NCI-H2171 (cell line): ENCODE measurements around the gene ANTKMT.
A peak's percentile ranks its signal among the peaks of the same experiment; 100 is the strongest.
"Not testable (repeated sequence)": the region's sequence is repeated elsewhere in the genome, so short reads cannot be mapped to it uniquely, and the experiment has no call there.

Experiments used
- DNase-seq: peaks from one replicate; lab custom pipeline; 2025; lab: John Stamatoyannopoulos, UW

Gene ANTKMT

GRCh38 chr16:700684-701584 lies 20.0 kb upstream of the ANTKMT start:
- DNase-seq, result no peak

DNA sequence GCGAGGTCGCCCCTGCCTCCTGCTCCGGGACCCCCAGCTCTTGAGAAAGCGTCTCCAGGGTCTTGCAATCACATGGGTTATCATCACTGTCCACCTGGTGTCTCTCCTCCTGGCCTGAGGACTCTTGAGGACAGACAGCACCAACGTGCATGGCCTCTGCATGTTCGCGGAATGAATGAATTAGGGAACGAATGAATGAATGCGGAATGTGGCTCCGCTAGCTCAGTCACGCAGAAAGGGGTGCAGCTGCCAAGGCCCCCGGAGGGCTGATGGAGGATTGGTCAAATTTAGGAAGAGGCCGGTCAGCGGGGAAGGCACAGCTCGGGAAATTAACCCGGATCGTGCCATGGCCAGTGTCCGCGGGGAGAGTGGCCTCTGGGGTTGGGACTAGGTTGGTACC lies 18.6 kb upstream of the ANTKMT start:
- DNase-seq, result no peak

DNA sequence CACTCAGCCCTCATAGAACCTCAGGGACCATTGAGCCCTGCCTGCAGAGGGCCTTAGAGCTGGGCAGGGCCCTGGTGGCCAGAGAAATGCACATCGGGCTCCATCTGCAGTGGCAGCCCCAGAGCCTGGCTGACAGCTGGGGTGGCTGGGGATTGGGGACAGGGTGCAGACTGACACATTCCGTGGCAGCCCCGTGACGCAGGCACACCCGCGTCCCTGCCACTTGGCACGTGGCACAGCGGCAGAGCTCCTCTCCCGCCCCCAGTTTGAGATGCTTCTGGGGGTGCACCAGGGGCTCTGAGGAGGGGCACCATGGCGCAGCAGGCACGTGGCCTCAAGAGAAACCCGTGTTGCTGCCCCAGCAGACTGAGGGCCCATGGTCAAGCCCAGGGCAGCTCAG lies 17.5 kb upstream of the ANTKMT start:
- no peak for DNase-seq

DNA sequence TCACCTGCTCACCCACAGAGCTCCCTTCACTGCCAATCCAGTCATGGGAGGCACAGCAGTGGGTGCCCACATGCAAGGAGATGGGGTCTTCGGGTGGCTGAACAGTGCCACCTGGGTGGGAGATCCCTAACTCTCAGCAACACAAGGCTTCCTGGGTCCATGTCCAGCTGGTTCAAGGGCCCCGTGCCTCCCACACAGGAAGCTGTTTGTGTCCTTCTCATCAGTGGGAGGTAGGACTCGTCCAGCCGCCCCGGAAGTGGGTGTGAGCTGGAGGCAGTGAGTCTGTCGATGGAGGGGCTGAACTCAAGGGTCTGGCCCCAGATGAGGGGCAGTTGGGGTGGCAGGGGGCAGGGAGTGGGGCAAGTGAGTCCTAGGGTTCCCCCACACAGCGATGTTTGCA lies 16.9 kb upstream of the ANTKMT start:
- DNase-seq, result no peak

DNA sequence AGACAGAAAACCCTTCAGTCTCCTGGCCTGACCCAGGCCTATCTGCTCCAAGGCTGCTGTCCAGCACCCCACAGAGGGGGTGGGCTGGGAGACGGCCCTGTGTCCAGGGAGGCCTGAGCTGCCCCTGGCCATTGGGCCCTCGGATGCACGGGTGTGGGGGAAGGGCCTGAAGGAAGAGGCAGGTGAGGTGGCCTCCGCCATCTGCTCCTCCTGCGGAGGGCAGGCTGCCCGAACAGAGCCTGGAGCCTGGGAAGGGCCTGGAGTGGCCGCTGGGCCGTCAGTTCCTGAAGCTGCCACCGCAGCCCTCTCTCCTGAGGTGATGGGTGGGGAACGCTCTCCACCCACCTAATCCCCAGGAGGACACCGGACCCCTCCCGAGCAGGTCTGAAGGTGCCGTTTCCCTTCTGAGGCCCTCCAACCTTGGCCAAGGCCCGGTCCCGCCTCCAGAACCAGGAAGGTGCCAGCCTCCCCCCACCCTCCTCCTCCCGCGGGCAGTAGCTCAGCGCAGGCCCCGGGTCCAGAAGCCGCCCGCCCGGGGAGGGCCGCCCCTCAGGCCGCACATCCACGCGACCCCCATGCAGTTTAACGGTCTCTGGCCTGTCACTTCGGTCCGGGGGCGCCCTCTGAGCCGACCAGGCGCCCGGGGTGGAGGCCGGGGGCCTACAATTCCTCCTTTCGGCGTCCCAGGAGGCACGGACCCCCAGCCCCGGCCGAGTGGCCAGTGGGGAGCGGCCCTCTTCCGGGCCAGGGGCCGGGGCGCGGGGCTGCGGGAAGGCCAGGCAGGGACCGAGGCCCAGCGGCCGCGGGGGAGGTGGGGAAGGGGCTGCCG lies 16.2 kb upstream of the ANTKMT start:
- DNase-seq, result no peak

GRCh38 chr16:705431-706188 lies 15.3 kb upstream of the ANTKMT start, which contains the start of gene FBXL16:
TSS of gene FBXL16 (minus strand) at chr16:705801. CDS start at chr16:697405, 8,396 bp downstream.
- peak; percentile 88 for DNase-seq

DNA sequence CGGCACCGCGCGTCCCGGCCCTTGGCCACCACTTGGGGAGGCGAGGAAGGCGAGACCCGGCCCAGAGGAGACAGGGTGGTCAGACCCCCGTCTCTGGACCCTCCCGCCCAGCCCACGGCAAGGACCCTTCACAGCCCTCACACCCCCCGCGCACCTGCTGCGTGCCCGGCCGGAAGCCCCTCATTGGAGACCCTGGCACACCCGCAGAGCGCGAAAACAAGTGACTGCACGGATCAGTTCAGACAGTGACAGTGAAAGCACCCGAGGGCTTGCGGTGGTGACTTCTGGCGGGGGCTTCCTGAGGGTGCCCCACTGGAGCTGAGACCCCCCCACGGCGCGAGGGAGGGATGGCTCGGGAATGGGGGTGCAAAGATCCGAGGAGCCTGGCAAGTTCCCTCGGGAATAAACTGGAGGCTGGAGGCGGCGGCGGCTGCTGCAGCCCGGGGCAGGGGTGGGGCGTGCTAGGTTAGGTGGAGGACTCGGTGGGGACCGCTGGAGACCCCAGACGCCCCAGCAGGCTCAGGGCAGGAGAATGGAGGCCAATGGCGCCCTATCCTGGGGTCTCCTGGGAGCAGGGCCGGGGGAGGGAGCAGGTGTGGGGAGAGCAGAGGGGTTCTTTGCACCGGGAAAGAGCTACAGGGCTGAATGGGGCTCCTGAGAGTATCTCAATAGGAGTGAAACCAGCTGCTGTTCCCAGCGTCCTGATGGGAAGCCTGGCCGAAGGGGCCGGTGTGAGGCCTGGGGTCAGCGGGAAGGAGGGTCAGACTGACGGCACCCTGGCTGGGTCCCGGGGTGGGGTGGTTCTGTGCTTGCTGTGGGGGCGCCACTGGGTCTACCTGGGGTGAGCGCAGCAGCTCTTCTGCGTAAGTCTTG lies 14.5 kb upstream of the ANTKMT start:
- DNase-seq, result peak; percentile 57

DNA sequence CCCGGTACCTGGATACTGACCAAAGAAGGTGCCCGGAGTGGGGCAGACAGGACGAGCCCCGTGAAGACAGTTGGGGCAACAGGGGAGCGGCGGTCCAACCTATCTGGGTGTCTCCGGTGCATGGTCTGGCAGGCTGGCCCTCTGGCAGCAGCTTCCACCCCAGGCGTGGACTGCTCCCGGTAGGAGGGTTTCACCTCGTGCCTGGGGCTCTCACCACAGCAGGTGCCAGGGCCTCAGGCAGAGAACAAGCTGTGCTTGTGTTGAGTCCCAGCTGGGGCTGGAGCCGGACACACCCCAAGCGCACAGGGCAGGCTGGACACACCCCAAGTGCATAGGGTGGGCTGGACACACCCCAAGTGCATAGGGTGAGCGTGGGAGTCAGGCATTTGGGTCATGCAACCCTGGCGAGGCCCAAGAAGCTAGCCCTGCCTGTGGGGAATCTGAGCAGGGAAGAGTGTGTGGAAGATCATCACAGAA lies 13.8 kb upstream of the ANTKMT start:
- no peak for DNase-seq

GRCh38 chr16:708019-708418 lies 12.9 kb upstream of the ANTKMT start:
- DNase-seq, result no peak

DNA sequence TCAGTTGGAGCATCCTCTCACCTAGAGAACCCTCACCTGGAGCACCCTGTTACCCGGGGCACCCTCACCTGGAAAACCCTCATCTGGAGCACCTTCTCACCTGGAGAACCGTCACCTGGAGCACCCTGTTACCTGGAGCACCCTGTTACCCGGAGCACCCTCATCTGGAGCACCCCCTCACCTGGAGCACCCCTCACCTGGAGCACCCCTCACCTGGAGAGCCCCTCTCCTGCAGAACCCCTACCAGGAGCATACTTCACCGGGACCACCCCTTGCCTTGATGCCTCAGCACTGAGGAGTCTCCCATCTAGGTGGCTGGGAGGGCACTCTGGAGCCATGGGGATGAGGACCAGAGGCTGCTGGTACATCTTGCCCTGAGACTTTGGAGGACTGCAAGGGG lies 12.0 kb upstream of the ANTKMT start:
- no peak for DNase-seq

DNA sequence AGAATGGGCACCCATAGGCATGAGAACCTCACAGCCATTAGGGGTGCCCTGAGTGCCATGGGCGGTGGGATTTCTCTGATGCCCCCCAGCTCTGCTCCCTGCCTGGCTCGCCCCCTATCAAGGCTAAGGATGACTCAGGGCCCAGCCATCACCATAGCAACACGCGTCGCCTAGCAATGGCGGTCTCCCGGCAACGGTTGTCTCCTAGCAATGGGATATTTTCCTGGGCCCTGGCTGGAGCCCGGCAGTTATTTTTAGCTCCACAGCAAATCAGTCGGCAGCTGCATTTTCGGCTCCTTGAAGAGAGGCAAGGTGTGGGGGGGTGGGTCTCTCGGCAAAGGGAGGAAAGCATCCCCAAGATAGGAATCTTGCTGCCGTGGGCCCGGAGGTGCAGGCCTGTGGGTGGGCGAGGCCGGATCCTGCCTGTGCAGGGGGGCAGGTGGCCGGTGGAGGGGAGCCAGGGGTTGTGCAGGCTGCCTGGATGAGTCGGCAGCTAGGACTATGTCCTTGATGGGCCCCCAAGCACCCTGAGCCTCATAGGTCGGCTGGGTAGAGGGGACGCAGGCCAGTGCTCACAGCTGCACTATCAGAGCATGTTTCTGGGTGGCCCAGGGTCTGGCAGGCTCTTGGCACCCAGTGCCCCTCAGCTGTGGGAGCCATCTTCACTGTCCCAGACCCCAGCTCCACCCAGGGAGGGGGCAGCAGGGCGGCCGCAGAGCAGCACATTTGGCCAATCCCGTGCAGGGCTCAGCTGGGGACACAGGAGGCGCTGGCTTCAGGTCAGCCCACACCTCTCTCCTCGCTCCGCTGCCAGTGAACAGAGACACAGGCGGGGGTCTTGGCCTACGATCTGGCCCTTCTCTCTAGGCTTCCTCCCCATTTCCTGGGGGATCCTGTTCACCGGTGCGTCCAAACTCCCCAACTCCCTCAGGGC lies 11.1 kb upstream of the ANTKMT start:
- DNase-seq, result peak; percentile 86

- no peak for DNase-seq
Measured at GRCh38 chr16:710500-711075, 10.4 kb upstream of the ANTKMT start.

GRCh38 chr16:711084-711483 lies 9.9 kb upstream of the ANTKMT start:
- DNase-seq, result no peak

DNA sequence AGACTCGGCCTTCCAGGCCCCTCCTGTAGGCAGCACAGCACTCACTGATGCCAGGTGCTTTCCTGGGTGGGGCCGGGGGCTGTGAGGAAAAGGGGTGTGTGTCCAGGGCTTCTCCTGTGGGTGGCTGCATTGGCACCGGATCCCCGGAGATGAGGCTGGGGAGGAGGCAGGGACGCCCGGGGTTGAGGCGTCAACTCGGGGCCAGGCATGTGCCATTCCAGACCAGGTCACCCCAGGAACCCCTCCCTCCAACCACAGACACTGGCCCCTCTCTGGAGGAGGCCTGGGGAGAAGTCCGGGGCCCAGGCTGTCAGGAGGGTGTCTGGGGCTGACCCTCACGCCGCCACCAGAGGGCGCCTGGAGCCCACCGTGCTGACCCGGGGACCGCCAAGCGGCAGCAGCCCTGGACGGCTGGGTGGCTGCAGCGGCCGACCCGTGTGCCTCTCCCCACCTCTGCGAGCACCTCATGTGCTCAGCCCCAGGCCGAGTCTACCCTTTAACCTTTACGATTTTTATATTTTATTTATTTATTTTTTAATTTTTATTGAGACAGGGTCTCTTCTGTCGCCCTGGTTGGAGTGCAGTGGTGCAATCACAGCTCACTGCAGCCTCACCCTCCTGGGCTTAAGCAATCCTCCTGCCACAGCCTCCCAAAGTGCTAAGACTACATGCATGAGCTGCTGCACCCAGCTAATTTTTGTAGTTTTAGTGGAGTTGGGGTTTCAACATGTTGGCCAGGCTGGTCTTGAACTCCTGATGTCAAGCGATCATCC lies 9.2 kb upstream of the ANTKMT start:
- no peak for DNase-seq

DNA sequence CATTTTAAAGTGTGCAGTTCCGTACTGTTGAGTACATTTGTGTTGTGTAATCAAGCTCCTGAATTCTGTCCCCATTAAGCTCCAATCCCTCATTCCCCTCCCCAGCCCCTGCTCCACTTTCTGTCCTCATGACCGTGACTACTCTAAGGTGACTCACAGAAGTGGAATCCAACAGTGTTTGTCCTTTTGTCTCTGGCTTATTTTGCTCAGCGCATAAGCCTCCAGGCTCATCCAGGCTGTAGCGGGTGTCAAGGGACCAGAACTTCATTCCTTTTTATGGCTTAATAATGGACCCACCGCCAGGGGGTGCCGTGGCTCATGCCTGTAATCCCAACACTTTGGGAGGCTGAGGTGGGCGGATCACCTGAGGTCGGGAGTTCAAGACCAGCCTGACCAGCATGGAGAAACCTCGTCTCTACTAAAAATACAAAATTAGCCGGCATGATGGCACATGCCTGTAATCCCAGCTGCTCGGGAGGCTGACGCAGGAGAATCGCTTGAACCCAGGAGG lies 8.2 kb upstream of the ANTKMT start:
- DNase-seq, result not testable (repeated sequence)

GRCh38 chr16:714079-714478 lies 6.9 kb upstream of the ANTKMT start:
- DNase-seq, result no peak

GRCh38 chr16:714558-715476 lies 6.1 kb upstream of the ANTKMT start, which contains the start of gene METRN:
TSS of gene METRN (plus strand) at chr16:715118. CDS start at chr16:715290, 172 bp downstream.
- peak; percentile 82 for DNase-seq
